HG03520 (cell line): ENCODE measurements around the gene PDZK1IP1.

Source experiments
- ATAC-seq: cut with Tn5 transposase; IDR thresholded peaks from one replicate; pipeline ENCODE4 v1.9.1; 2021; ENCODE audit warnings: mild to moderate bottlenecking, moderate library complexity; ENCODE audit not compliant: unreplicated experiment

PDZK1IP1 gene

GRCh38 chr1:47189844-47190508 is at the start of gene PDZK1IP1:
Gene PDZK1IP1 (minus strand): TSS chr1:47190036. CDS start chr1:47189932, 104 bp downstream.
- ATAC-seq, result no peak

- ATAC-seq, result no peak
Measured at GRCh38 chr1:47238935-47239592, 49.2 kb upstream of the PDZK1IP1 start.

GRCh38 chr1:47235806-47236205 is 46.0 kb upstream of the PDZK1IP1 start:
- no peak for ATAC-seq

GRCh38 chr1:47235241-47235681 is 45.4 kb upstream of the PDZK1IP1 start:
- no peak for ATAC-seq

GRCh38 chr1:47233186-47233585 is 43.4 kb upstream of the PDZK1IP1 start:
- ATAC-seq, result no peak

- ATAC-seq, result no peak
Measured at GRCh38 chr1:47232187-47232874, 42.5 kb upstream of the PDZK1IP1 start, which contains the start of gene TAL1. Gene TAL1 (minus strand): TSS chr1:47232225. CDS start chr1:47225888, 6,337 bp downstream.

GRCh38 chr1:47231301-47232186 is 41.7 kb upstream of the PDZK1IP1 start:
- no peak for ATAC-seq

- ATAC-seq, result no peak
Measured at GRCh38 chr1:47230692-47231300, 41.0 kb upstream of the PDZK1IP1 start.

- ATAC-seq, result no peak
Measured at GRCh38 chr1:47229886-47230691, 40.3 kb upstream of the PDZK1IP1 start.

GRCh38 chr1:47229031-47229885 is 39.4 kb upstream of the PDZK1IP1 start:
- no peak for ATAC-seq

GRCh38 chr1:47228644-47229030 is 38.8 kb upstream of the PDZK1IP1 start:
- ATAC-seq, result no peak

GRCh38 chr1:47227341-47228232 is 37.8 kb upstream of the PDZK1IP1 start:
- ATAC-seq, result no peak

GRCh38 chr1:47226839-47227215 is 37.0 kb upstream of the PDZK1IP1 start:
- ATAC-seq, result no peak

GRCh38 chr1:47226121-47226838 is 36.4 kb upstream of the PDZK1IP1 start:
- ATAC-seq, result no peak

- no peak for ATAC-seq
Measured at GRCh38 chr1:47225430-47226100, 35.7 kb upstream of the PDZK1IP1 start.

GRCh38 chr1:47224676-47225399 is 35.0 kb upstream of the PDZK1IP1 start:
- ATAC-seq, result no peak
